NK-92 treated with Interleukin-12 subunit alpha and Interleukin-12 subunit beta, amount 100 ng/mL, for 24 hours (cell line): ENCODE measurements around the gene MEG3.

Experiments
- DNase-seq: peaks from one replicate; lab custom pipeline; 2025; lab: John Stamatoyannopoulos, UW

Gene MEG3

DNA sequence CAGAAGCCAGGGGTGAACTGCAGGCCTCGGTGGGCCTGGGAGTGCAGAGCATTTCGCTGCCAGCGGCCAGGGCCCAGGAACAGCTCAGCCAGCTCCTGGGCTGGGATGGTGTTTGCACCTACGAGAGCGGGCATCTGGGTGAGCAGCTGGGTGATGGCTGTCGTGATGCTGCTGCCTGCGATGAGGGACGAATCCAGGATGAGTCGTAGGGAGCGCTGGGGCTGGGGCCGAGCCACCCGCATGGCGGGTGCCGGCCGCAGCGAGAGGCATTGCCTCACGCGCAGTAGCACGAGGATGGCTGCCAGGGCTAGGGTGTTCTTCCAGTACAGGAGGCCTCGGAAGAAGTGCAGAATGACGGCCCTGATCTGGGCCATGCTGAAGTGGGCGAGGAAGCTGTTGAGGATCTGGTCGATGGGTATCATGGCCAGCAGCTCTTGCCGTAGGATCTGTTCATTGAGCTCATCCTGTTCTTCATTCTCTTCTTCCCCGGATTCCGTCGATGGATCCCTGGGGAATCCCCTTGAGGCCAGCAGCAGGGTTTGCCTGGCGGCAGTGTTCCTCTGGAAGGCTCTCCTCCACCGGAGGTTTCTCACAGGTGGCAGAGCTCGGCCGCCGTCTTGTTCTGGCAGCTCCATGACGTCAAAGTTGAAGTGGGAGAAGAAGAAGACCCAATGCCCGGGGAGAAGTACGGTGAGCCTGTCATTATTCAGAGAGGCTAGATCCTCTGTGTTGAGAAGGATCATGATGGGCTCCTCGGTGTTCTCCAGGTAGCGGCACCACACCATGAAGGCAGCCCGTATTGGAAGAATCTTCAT, 55.5 kb downstream of the MEG3 start:
- no peak for DNase-seq

DNA sequence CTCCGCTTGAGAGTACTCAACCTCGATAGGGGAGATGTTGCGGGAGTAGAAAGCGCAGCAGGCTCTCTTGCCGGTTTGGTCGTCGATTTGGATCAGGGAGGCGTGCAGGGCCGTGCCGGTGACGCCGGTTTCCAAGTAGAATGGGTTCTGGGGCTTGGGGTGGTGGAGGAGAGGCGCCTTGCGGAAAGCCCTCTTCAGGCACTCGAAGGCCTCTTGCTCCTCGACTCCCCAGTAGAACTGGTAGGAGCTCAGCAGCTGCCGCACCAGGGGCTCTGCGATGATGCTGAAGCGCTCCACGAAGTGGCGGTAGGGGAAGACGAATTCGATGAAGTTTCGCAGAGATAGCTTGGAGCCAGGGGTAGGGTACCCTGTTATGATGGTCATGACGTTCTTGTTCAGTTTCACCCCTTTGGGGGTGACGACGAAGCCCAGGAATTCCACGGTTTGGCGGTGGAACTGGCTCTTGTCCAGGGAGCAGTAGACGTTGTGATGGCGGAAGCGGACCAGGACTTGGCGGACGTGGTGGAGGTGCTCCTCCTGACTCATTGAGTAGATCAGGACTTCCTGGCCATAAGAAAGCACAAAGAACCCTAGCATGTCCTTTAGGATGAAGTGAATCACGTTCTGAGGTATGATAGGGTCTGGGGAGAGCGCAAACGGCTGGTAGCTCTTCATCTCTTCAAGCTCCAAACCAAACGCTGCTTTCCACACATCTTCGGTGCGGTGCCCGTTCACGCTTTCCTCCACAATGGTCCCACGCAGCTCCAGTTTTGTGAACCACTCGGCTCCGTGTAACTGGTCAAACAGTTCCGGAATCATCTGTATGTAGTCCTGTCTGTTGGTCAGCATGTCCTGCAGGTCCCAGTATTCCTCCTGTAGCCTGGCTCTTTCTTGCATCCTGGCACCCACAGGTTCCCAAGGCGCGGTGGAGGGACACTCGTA, 56.4 kb downstream of the MEG3 start:
- DNase-seq: no peak

DNA sequence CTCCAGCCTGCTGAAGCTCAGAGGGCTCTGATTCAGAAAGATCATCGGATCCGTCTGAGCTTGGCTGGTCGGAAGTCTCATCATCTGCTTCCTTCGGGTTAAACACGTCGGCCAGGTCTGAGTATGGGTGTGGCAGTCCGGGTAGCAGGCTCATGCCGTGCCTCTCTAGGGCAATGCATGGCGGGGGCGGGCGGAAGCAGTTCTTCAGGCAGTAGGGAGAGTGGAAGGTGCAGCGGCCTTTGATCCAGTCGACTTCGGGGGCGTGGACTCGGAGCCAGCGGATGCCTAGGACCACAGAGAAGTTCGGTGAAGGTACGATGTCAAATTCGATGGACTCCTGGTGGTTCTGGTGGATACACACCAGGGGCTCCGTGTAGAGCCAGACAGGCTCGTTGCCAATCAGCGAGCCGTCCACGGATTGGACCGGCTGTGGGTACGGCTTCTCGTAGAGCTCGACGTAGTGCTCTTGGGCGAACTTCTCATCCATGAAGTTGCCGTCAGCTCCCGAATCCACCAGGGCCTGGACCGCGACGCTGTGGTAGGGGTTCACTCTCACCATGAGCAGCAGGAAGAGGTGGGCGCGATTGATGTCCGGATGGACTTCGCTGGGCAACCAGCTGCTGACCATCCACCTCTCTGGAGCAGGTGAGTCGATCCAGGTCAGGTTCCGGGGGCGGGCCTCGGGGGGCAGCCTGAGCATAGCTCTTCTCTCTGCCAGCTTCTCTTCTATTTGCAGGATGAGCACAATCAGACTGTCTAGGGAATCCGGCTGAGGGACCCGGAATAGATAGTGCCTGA, 57.3 kb downstream of the MEG3 start:
- DNase-seq: no peak

- DNase-seq: no peak
Observed at GRCh38 chr14:100883789-100884101, 57.8 kb downstream of the MEG3 start.

GRCh38 chr14:100884456-100884855, 58.5 kb downstream of the MEG3 start:
- DNase-seq: no peak

- no peak for DNase-seq
Observed at GRCh38 chr14:100885196-100885595, 59.3 kb downstream of the MEG3 start.

GRCh38 chr14:100885617-100886016, 59.7 kb downstream of the MEG3 start:
- no peak for DNase-seq

GRCh38 chr14:100887728-100888335, 61.9 kb downstream of the MEG3 start:
- no peak for DNase-seq

DNA sequence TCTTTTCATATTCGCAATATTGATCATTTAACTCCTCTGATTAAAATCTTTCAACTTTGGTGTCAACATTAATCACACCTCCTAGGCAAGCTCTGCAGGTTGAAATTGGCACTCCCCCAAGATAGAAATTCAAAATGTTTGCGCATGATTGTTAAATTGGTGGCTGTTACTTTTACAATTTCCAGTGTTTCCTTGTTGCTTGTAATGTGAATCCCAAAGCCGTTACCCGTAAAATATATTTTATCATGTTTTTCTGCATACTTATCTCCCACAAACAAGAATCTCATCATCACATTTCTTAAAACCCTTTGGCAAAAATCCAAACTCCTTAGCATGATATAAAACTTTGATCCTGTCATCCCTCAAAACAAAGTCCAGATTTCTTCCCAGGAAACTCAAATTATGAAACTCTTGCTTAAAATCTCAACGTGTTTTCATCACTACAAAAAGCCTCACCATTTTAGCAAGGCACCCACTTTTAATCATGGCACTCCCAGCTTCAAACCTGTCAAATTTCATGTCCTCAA, 62.9 kb downstream of the MEG3 start:
- no peak for DNase-seq

DNA sequence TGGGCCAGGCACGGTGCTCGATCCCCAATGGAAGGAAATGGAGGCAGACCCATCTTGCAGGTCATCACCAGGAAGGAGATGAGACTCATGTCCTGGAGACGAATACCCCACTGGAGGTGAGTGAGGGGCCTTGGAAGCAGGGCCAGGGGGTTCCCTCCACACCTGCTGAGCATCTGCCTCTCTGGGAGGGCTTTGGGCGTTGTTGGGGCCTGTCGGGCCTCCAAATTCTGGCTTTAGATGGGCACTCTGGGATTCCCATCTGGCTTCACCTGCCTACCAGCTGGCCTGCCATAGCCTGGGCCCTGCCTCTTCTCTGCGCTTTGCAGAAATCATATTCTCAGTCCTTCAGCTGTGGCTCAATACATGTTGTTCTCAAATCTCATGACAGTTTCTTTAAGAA, 63.7 kb downstream of the MEG3 start:
- no peak for DNase-seq

DNA sequence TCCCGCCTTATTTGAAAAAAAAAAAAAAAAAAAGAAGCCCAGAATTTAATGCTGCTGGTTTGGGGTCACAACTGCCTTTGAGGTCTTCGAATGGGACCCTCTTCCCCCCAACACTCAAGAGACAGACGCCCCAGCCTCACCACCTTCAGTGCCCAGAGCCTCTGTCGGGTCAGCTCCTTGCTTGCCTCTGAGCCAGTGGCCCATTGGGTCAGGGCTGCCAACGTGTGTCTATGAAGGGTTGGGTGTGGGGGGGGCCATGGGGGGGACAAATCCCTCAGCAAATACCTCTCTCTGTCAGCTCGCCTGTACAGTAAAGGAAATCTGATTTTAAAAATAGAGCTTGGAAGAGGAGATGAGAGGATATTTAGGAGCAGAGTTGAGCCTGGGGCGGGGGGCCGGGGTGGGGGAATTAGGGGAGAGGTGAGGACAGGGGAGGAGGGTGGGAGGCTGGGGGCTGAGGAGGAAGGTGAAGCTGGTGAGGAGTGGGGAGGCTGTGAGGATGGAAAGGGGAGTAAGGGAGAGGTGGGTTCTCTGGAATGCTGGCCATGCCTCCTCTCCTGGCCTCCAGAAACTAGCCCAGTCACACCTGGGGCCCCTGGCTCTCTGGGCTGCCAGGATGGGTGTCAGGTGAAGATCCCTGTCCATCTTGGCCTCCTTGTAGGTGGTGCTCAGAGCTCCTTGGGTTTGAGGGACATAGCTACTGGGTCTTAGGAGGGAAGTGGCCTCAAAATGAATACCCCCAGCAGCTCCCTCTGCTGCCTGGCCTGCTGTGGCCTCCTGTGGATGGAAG, 64.3 kb downstream of the MEG3 start:
- DNase-seq: no peak

- no peak for DNase-seq
Observed at GRCh38 chr14:100891051-100891450, 65.1 kb downstream of the MEG3 start.

GRCh38 chr14:100891501-100892445, 65.9 kb downstream of the MEG3 start:
- DNase-seq: no peak

GRCh38 chr14:100892496-100893227, 66.7 kb downstream of the MEG3 start:
- DNase-seq: no peak

- no peak for DNase-seq
Observed at GRCh38 chr14:100893228-100893601, 67.3 kb downstream of the MEG3 start.

DNA sequence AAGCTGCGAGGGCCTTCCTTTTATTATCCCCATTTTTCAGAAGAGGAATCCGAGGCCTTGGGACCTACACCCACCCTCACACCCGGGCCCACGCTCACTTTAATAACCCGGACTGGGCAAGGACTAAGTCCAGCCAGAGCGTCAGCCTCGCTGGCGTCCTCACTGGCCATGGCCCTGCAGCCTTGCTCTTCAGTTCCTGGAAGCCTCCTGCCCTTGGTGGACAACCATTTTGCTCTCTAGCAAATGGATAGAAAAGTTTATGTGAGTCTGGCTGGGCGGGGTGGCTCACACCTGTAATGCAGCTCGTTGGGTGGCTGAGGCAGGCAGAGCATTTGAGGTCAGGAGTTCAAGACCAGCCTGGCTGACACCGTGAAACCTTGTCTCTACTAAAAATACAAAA, 67.8 kb downstream of the MEG3 start:
- no peak for DNase-seq

DNA sequence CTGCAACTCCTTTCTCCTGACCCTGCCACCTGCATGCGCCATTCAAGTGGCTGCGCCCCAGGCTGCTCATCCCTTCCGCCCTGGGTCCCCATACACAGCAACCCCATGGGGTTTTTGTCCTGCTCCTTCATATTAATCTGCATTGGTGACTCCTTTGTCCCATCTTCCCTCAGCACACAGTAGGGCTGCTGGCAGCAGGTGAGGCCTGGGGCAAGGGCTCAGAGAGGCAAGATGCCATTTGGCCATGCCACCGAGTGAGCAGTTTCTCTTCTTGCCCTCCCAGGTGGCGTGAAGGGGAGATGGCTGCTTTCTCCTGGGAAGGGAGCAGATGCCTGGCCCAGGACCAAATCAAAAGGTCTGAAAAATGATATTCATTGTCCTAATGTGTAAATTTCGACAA, 68.5 kb downstream of the MEG3 start:
- DNase-seq: no peak

DNA sequence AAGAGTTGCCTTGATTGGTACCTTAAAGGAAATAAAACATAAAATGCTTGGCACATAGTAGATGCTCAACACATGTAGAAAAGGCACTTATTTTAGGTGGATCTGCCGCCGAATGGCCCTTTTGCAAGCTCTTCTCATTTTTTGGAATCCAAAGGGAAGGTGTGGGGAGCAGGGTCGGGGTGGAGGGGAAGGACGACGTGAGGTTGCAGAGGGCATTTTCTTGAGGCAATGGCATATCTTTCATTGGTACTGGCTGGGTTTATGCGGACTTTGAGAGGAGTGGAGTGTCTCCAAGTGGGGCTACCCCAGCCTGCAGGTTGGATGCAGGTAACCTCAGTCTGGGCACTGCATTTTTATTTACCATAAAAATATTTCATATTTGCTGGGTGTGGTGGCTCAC, 69.5 kb downstream of the MEG3 start:
- DNase-seq: no peak

DNA sequence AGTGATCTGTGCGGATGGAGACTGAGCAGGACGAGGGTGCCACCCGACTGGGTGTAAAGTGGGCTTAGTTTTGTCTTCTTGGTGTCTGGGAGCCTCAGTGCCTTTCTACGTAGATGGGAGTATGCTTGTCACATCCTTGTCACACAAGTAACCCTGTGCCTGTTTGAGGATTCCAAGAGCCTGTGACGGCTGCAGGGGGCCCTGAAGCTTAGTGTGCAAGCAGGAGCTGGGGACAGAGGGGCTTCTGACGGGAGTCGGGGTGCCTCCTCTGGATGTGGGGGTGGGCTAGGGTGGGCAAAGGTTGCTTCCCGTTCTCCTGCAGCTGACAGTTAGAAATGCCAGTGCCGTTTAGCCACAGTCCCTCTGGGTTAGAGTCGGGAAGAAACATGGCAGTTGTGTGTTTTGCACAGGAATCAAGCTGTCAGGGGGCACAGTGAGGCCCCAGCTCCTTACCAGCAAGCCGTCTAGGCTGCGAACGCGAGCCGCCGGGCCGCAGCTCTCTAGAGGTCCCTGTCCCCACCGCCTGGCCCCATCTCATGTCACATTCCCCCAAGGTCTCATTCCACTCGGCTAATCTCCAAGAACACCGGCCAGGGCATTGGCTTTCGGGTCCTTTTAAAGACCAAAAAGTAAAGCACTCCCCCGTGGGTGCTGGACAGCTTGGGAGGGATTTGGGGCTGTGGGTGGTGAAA, 70.6 kb downstream of the MEG3 start:
- DNase-seq: no peak
